ENCODE results near the gene MN1.

- TF ChIP-seq, protein P1, sequence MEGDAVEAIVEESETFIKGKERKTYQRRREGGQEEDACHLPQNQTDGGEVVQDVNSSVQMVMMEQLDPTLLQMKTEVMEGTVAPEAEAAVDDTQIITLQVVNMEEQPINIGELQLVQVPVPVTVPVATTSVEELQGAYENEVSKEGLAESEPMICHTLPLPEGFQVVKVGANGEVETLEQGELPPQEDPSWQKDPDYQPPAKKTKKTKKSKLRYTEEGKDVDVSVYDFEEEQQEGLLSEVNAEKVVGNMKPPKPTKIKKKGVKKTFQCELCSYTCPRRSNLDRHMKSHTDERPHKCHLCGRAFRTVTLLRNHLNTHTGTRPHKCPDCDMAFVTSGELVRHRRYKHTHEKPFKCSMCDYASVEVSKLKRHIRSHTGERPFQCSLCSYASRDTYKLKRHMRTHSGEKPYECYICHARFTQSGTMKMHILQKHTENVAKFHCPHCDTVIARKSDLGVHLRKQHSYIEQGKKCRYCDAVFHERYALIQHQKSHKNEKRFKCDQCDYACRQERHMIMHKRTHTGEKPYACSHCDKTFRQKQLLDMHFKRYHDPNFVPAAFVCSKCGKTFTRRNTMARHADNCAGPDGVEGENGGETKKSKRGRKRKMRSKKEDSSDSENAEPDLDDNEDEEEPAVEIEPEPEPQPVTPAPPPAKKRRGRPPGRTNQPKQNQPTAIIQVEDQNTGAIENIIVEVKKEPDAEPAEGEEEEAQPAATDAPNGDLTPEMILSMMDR (IDR thresholded peaks at IDR 0.05): no peak
- TF ChIP-seq POLR2A (IDR thresholded peaks at IDR 0.05): no peak
Observed at GRCh38 chr22:27771637-27772036, 29.9 kb downstream of the MN1 start.

Data from adrenal gland (tissue), 5 donors.